GM19193 (cell line): Measurements from ENCODE around the gene PNPO.

ENCODE experiments used
- POLR2A ChIP-seq: IDR thresholded peaks from 4 replicates; pipeline ENCODE4 v1.6.1; 2011; ENCODE audit not compliant: insufficient read depth, insufficient read length; ENCODE audit errors: extremely low read depth

Gene PNPO

GRCh38 chr17:47993031-47993564, 51.7 kb downstream of the PNPO start:
- TF ChIP-seq POLR2A = no peak

GRCh38 chr17:47993964-47994363, 52.6 kb downstream of the PNPO start:
- no peak for TF ChIP-seq POLR2A

- no peak for TF ChIP-seq POLR2A
Measured at GRCh38 chr17:47994724-47995123, 53.4 kb downstream of the PNPO start.

GRCh38 chr17:47995241-47995935, 54.0 kb downstream of the PNPO start:
- TF ChIP-seq POLR2A = no peak

GRCh38 chr17:47996201-47996600, 54.8 kb downstream of the PNPO start:
- no peak for TF ChIP-seq POLR2A

GRCh38 chr17:47997586-47997985, 56.2 kb downstream of the PNPO start:
- no peak for TF ChIP-seq POLR2A

GRCh38 chr17:47998044-47998443, 56.7 kb downstream of the PNPO start:
- no peak for TF ChIP-seq POLR2A
